Transverse colon (tissue), 4 donors: Measurements from ENCODE around the gene FNBP1. TPM values are rescaled to one million over a fixed set of nuclear protein-coding genes. Genes with fewer than 3 reads are reported as not detected.
A peak's percentile ranks its signal among the peaks of the same experiment; 100 is the strongest.

ENCODE experiments used
- DNase-seq: peaks from one replicate; pipeline ENCODE4 v3.0.0-alpha.2; 2019
- H3K27ac ChIP-seq, 4 donors: fragments of 200-600 bp; sonication (generic); 2 replicates each; pipeline ENCODE4 v1.5.1; 2016 to 2018; ENCODE audit warnings: inconsistent platforms in 4 of 4
- H3K27me3 ChIP-seq: fragments of 200-600 bp; sonication (generic); 2 replicates; pipeline ENCODE4 v1.5.1; 2017; ENCODE audit warnings: inconsistent platforms
- H3K36me3 ChIP-seq, 4 donors: fragments of 200-600 bp; sonication (generic); 2 replicates each; pipeline ENCODE4 v1.5.1; 2017 to 2019; ENCODE audit warnings: inconsistent platforms in 4 of 4
- H3K4me1 ChIP-seq, 4 donors: fragments of 200-600 bp; sonication (generic); 2 replicates each; pipeline ENCODE4 v1.5.1; 2017 to 2020; ENCODE audit warnings: inconsistent platforms in 4 of 4
- H3K4me3 ChIP-seq, 4 donors: fragments of 200-600 bp; sonication (generic); 1 replicate in 1 of 4; 2 replicates in 3 of 4; pipeline versions ENCODE4 v1.5.1 to v1.6.1; 2017 to 2019; ENCODE audit warnings: inconsistent platforms in 4 of 4
- H3K9me3 ChIP-seq, 2 donors: fragments of 200-600 bp; sonication (generic); 2 replicates each; pipeline ENCODE4 v1.5.1; 2017 to 2019; ENCODE audit warnings: inconsistent platforms in 2 of 2
- EP300 ChIP-seq: sonication (generic); formaldehyde crosslinking; IDR thresholded peaks from one replicate; pipeline ENCODE4 v1.6.1; 2017; ENCODE audit warnings: antibody characterized with exemption, low read depth
- POLR2A ChIP-seq: fragments of 450-650 bp; IDR thresholded peaks from one replicate; pipeline ENCODE4 v1.6.1; 2016; ENCODE audit warnings: antibody characterized with exemption, mild to moderate bottlenecking, moderate library complexity
- POLR2AphosphoS5 ChIP-seq, 3 donors: sonication (generic); formaldehyde crosslinking; IDR thresholded peaks; one replicate each; pipeline ENCODE4 v1.6.1; 2016; ENCODE audit warnings: antibody characterized with exemption in 3 of 3
- WGBS, 2 donors: methylation state at CpG; one replicate each; pipeline ENCODE4 v1.1.5; 2018; ENCODE audit warnings: low coverage in 1 of 2; 5-methylcytosine and 5-hydroxymethylcytosine counted together
- in situ Hi-C, 4 donors: fragments of 200-750 bp; cut with MboI; loops; one replicate each; pipeline versions ENCODE4 v1.15.0 to v1.15.1; 2017; ENCODE audit warnings: low sequenced_read_pairs in 3 of 4, low pct_ligation_motif_present in 1 of 4, low pct_unique_long_range_greater_than_20kb in 1 of 4
- intact Hi-C: fragments of 100-400 bp; cut with DNase I; formaldehyde crosslinking; loops from one replicate; pipeline ENCODE4 v1.15.1; 2023; ENCODE audit warnings: low total_unique reads
- total RNA-seq, 4 donors: library from RNA; depleted of rRNA; stranded (reverse); fragments of >200 nt; gene quantifications; one replicate each; pipeline ENCODE4 v1.1.0, GENCODE V29; 2016
- TF ChIP-seq, protein P1 (sequence below), 5 experiments: fragments of 200-600 bp in 3 of 5; fragments of 450-650 bp in 2 of 5; sonication (generic) in 3 of 5; IDR thresholded peaks; 1 replicate in 2 of 5; 2 replicates in 3 of 5; pipeline ENCODE4 v1.5.1; 2016 to 2017; ENCODE audit warnings: antibody characterized with exemption in 5 of 5, inconsistent platforms in 3 of 5, mild to moderate bottlenecking in 2 of 5, moderate library complexity in 1 of 5

FNBP1 gene
- total RNA-seq, 4 donors from 2014 or later: 38.5 to 114 (median 62.9) TPM

DNA sequence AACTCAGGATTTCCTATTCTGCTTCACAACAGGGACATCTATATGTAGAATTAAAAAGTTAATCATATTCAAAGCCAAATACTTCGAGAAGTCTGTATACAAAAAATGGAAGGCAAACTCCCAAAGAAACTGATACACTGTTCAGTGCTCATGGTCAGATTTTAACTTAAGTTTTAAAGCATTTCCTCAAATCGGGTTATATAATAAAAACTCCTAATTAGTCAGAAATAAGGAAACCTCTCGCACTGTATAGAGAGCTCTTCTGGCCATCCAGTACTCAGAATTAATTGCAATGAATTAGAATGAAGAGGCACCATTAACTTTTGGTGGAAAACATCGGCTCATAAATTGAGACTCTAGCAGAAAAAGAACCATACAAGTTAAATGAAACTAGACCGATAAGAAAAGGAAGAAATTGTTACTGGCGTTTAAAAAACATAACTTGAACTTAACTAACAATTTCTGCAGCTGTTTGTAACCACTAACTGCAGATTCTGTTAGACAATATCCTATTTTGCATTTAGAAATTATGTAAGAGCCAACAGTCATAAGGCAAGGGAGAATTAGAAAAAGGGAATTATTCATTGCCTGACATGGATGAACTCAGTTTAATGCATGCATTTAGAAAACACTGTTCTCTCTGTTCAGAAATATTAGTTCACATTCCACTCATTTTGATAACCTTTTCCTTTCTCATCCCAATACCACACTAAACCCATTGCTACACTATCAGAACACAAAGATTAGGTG is 96.6 kb downstream of the FNBP1 start:
- Histone ChIP-seq H3K4me3 (no peak overlapping the region), H3K27ac (peak overlapping the region; percentile 72 to 84 (median 78)), H3K27me3 (no peaks in the 10 kb centered on the region), H3K4me1 (peaks cover 4 to 43% (median 9%) of the 10 kb centered on the region in 4 donors), H3K9me3 (no peaks in the 10 kb centered on the region), H3K36me3 (no peaks in the 10 kb centered on the region)
- in situ Hi-C loops: no loop called here
- 75 to 81% methylated on average over 6 of the region's 6 CpGs for WGBS, 2 donors
- no peak for TF ChIP-seq POLR2AphosphoS5 (IDR thresholded peaks at IDR 0.05)
- TF ChIP-seq, protein P1, sequence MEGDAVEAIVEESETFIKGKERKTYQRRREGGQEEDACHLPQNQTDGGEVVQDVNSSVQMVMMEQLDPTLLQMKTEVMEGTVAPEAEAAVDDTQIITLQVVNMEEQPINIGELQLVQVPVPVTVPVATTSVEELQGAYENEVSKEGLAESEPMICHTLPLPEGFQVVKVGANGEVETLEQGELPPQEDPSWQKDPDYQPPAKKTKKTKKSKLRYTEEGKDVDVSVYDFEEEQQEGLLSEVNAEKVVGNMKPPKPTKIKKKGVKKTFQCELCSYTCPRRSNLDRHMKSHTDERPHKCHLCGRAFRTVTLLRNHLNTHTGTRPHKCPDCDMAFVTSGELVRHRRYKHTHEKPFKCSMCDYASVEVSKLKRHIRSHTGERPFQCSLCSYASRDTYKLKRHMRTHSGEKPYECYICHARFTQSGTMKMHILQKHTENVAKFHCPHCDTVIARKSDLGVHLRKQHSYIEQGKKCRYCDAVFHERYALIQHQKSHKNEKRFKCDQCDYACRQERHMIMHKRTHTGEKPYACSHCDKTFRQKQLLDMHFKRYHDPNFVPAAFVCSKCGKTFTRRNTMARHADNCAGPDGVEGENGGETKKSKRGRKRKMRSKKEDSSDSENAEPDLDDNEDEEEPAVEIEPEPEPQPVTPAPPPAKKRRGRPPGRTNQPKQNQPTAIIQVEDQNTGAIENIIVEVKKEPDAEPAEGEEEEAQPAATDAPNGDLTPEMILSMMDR (IDR thresholded peaks at IDR 0.05): no peak
- no peak for TF ChIP-seq EP300
- TF ChIP-seq POLR2A: no peak
- DNase-seq: no peak
- intact Hi-C loops: loop anchor here (5.0 kb wide), 1 partner anchor 96 kb away; the partner anchor contains the start of gene FNBP1

DNA sequence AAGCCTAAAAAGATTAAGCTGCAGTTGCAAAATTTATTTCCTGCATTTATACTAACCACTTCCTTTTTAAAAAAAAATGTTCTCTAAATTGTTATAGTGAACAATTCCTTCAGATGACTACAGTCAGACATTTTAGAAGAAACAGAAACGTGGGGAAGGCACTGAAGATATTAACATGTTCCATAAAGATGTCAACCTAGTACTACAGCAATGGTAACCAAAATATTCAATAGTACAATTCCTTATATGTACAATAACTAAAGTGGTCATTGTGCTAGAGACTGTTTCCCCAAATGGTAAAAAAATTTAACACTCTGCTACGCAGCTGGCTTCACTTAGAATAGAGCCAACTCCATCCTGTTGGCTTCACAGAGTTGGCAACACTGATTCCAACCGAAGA is 97.7 kb downstream of the FNBP1 start:
- Histone ChIP-seq H3K27ac (peak overlapping the region; percentile 72 to 84 (median 78)), H3K4me3 (no peak overlapping the region), H3K27me3 (no peaks in the 10 kb centered on the region), H3K36me3 (no peaks in the 10 kb centered on the region), H3K4me1 (peaks cover 4 to 39% (median 9%) of the 10 kb centered on the region in 4 donors), H3K9me3 (no peaks in the 10 kb centered on the region)
- 55 to 56% methylated on average over 3 of the region's 3 CpGs for WGBS, 2 donors
- in situ Hi-C loops (no loop called here), intact Hi-C loops (loop anchor here (5.0 kb wide), 1 partner anchor 97 kb away; the partner anchor contains the start of gene FNBP1)
- no peak for DNase-seq
- TF ChIP-seq POLR2AphosphoS5 (IDR thresholded peaks at IDR 0.05) (peak in 1 of 3 donors; percentile 47), POLR2A (no peak), EP300 (no peak)
- TF ChIP-seq, protein P1 (IDR thresholded peaks at IDR 0.05): no peak

DNA sequence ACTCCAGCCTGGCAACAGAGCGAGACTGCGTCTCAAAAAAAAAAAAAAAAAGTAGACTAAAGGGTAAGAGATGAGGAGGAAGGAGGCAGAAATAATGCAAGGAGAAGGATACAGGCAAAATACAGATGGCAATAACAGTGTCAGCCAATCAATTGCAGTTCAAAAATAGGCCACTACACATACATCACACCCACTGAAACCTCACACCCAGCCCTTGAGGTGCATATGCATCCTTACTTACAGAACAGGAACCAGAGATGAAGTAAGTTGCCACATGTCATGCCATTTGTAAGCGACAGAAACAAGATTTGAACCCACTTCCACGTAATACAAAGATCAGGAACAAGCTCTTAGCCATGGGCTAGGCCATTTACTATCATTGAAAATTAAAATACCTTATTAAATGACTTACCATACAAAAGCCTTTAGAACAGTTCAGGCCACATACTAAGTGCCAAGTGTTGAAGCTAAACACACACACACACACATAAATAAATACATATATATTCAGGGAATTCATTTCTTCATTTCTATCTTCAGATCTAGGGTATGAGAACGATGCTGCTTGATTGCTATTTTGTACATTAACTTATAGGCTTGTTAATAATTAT is 98.4 kb downstream of the FNBP1 start:
- H3K4me3 ChIP-seq: no peak overlapping the region
- DNase-seq: no peak
- in situ Hi-C loops (no loop called here), intact Hi-C loops (loop anchor here (5.0 kb wide), 1 partner anchor 98 kb away; the partner anchor contains the start of gene FNBP1)
- no peaks in the 10 kb centered on the region for H3K36me3 ChIP-seq
- H3K4me1 ChIP-seq: peaks cover 2 to 36% (median 9%) of the 10 kb centered on the region in 4 donors
- peak overlapping the region; percentile 72 to 84 (median 78) for H3K27ac ChIP-seq
- no peaks in the 10 kb centered on the region for H3K27me3 ChIP-seq
- no peaks in the 10 kb centered on the region for H3K9me3 ChIP-seq
- TF ChIP-seq POLR2A (no peak), EP300 (no peak), POLR2AphosphoS5 (IDR thresholded peaks at IDR 0.05) (peak in 1 of 3 donors; percentile 5)
- TF ChIP-seq, protein P1 (IDR thresholded peaks at IDR 0.05): peak in 2 of 5 experiments; percentile 14 to 30
- 52 to 78% methylated on average over 3 to 5 of the region's 5 CpGs for WGBS, 2 donors

DNA sequence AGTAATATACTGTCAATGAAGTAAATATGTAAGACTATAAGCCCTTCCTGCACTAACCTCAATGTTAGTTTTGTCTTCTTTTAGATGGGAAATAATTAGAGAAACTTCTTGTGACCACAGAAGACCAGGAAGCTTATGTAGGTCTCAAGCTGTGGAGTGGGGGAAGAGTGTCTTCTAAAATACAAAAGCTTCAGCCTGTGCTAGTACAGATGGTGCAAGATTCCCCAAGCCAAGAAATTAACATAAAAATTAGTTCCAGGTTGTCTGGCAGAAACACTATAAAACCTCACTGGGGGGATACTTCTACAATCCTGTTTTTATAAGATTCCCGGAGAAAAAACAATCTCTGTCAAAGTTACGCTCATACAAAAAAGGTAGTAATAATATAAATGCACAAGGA is 103.6 kb downstream of the FNBP1 start:
- Histone ChIP-seq H3K9me3 (no peaks in the 10 kb centered on the region), H3K27me3 (no peaks in the 10 kb centered on the region), H3K4me1 (peaks cover 0 to 41% (median 7%) of the 10 kb centered on the region in 4 donors), H3K4me3 (no peak overlapping the region), H3K36me3 (no peaks in the 10 kb centered on the region), H3K27ac (peak overlapping the region; percentile 55 to 72 (median 64))
- no peak for TF ChIP-seq POLR2A
- TF ChIP-seq POLR2AphosphoS5 (IDR thresholded peaks at IDR 0.05): no peak
- TF ChIP-seq, protein P1 (IDR thresholded peaks at IDR 0.05): no peak
- no peak for TF ChIP-seq EP300
- 78 to 82% methylated on average over 1 to 2 of the region's 2 CpGs for WGBS, 2 donors
- in situ Hi-C loops: no loop called here
- DNase-seq: no peak
- intact Hi-C loops: no loop called here
